Karpas-422 (cell line): ENCODE measurements around the gene MAP1A. TPM values are rescaled to one million over a fixed set of nuclear protein-coding genes. Genes with fewer than 3 reads are reported as not detected.
A peak's percentile ranks its signal among the peaks of the same experiment; 100 is the strongest.

Experiments
- DNase-seq: peaks from one replicate; pipeline ENCODE4 v3.0.0-alpha.2; 2015
- H2AFZ ChIP-seq: fragments of 200-600 bp; sonication (generic); 2 replicates; pipeline ENCODE4 v1.6.1; 2014; ENCODE audit warnings: antibody characterized with exemption, low read length, mixed read lengths
- H3K27ac ChIP-seq: fragments of 200-600 bp; sonication (generic); 2 replicates; pipeline ENCODE4 v1.5.1; 2014; ENCODE audit warnings: mild to moderate bottlenecking, low read length, moderate library complexity
- H3K27me3 ChIP-seq: fragments of 200-600 bp; sonication (generic); 2 replicates; pipeline ENCODE4 v1.6.1; 2014; ENCODE audit warnings: low read length, mixed read lengths
- H3K36me3 ChIP-seq: fragments of 200-600 bp; sonication (generic); 2 replicates; pipeline ENCODE4 v1.6.1; 2014; ENCODE audit warnings: low read length, mixed read lengths; ENCODE audit not compliant: insufficient read depth
- H3K4me1 ChIP-seq: fragments of 200-600 bp; sonication (generic); 2 replicates; pipeline ENCODE4 v1.6.1; 2014; ENCODE audit warnings: mild to moderate bottlenecking, low read length, mixed read lengths
- H3K4me2 ChIP-seq: fragments of 200-600 bp; sonication (generic); 2 replicates; pipeline ENCODE4 v1.6.1; 2014; ENCODE audit warnings: low read length, low read depth, mild to moderate bottlenecking; ENCODE audit not compliant: poor library complexity, severe bottlenecking
- H3K4me3 ChIP-seq: fragments of 200-600 bp; sonication (generic); 2 replicates; pipeline ENCODE4 v1.5.1; 2014; ENCODE audit warnings: mild to moderate bottlenecking, antibody characterized with exemption, low read length, mixed read lengths
- H3K79me2 ChIP-seq: fragments of 200-600 bp; sonication (generic); 2 replicates; pipeline ENCODE4 v1.6.1; 2014; ENCODE audit warnings: mild to moderate bottlenecking, low read length, mixed read lengths
- H3K9ac ChIP-seq: fragments of 200-600 bp; sonication (generic); 2 replicates; pipeline ENCODE4 v1.6.0; 2014; ENCODE audit warnings: low read length
- H3K9me2 ChIP-seq: fragments of 200-600 bp; sonication (generic), shearing (Covaris generic); replicated peaks from 2 replicates; pipeline ENCODE4 v1.6.0; 2014; ENCODE audit warnings: mild to moderate bottlenecking, low read length, moderate library complexity; ENCODE audit not compliant: insufficient read depth
- H3K9me3 ChIP-seq: fragments of 300-700, 200-600 bp; sonication (generic); 2 replicates; pipeline ENCODE4 v1.6.1; 2014; ENCODE audit warnings: low read length, mixed read lengths
- H4K20me1 ChIP-seq: fragments of 200-600 bp; sonication (generic); 2 replicates; pipeline ENCODE4 v1.6.1; 2014; ENCODE audit warnings: mild to moderate bottlenecking, antibody characterized with exemption, low read length, low read depth; ENCODE audit not compliant: insufficient read depth
- total RNA-seq: library from RNA; depleted of rRNA; stranded (reverse); fragments of >200 nt; shearing (Covaris generic); gene quantifications from 2 replicates; pipeline ENCODE4 v1.2.3, GENCODE V29; 2014; ENCODE audit warnings: low replicate concordance

The MAP1A gene
- total RNA-seq, 1 experiment from 2014 or later: 1.4 TPM

- Histone ChIP-seq H3K4me2 (no peak overlapping the region), H3K27ac (no peak overlapping the region), H3K4me3 (no peak overlapping the region), H3K9ac (no peak overlapping the region), H4K20me1 (no peaks in the 10 kb centered on the region), H3K9me3 (no peaks in the 10 kb centered on the region), H3K27me3 (no peaks in the 10 kb centered on the region), H3K4me1 (peaks cover 19% of the 10 kb centered on the region), H2AFZ (no peak overlapping the region), H3K79me2 (peaks cover 39% of the 10 kb centered on the region), H3K9me2 (no peaks in the 10 kb centered on the region), H3K36me3 (peaks cover 25% of the 10 kb centered on the region)
- peak; percentile 16 for DNase-seq
Measured at GRCh38 chr15:43489191-43489590, 28.2 kb upstream of the MAP1A start.

- Histone ChIP-seq H3K4me3 (peak overlapping the region; percentile 91), H3K4me2 (peak overlapping the region; percentile 89), H3K27me3 (no peaks in the 10 kb centered on the region), H3K36me3 (peaks cover 25% of the 10 kb centered on the region), H3K9me2 (no peaks in the 10 kb centered on the region), H4K20me1 (no peaks in the 10 kb centered on the region), H3K9ac (peak overlapping the region; percentile 86), H3K4me1 (peaks cover 19% of the 10 kb centered on the region), H3K27ac (no peak overlapping the region; the same call in 1 of the 2 replicates), H2AFZ (peak overlapping the region; percentile 82; the same call in 1 of the 2 replicates), H3K9me3 (no peaks in the 10 kb centered on the region), H3K79me2 (peaks cover 35% of the 10 kb centered on the region)
- peak; percentile 48 for DNase-seq
Measured at GRCh38 chr15:43492266-43492665, 25.1 kb upstream of the MAP1A start.

- Histone ChIP-seq H3K4me2 (peak within 1 kb of the TSS; percentile 89), H2AFZ (peak within 1 kb of the TSS; percentile 98)
Measured at GRCh38 chr15:43492673-43493601, 24.5 kb upstream of the MAP1A start, which contains the start of gene TP53BP1. Gene TP53BP1 (minus strand): TSS chr15:43493156. CDS start chr15:43493043, 113 bp downstream.

GRCh38 chr15:43493703-43494472 is 23.5 kb upstream of the MAP1A start:
- Histone ChIP-seq H4K20me1 (no peaks in the 10 kb centered on the region), H3K36me3 (peaks cover 20% of the 10 kb centered on the region; the same call in 1 of the 2 replicates), H2AFZ (peak overlapping the region; percentile 98), H3K27me3 (no peaks in the 10 kb centered on the region), H3K9ac (peak overlapping the region; percentile 86), H3K79me2 (peaks cover 30% of the 10 kb centered on the region), H3K27ac (no peak overlapping the region), H3K4me1 (peaks cover 19% of the 10 kb centered on the region), H3K9me3 (no peaks in the 10 kb centered on the region), H3K9me2 (no peaks in the 10 kb centered on the region), H3K4me2 (peak overlapping the region; percentile 89), H3K4me3 (peak overlapping the region; percentile 91)
- DNase-seq: peak; percentile 12

More at GRCh38 chr15:43492673-43493601, 24.5 kb upstream of the MAP1A start, which contains the start of gene TP53BP1:
- Histone ChIP-seq H3K27me3 (no peaks in the 10 kb centered on the region), H3K9ac (peak within 1 kb of the TSS; percentile 86), H4K20me1 (no peaks in the 10 kb centered on the region), H3K9me2 (no peaks in the 10 kb centered on the region), H3K4me3 (peak within 1 kb of the TSS; percentile 91), H3K79me2 (peaks cover 35% of the 10 kb centered on the region), H3K36me3 (peaks cover 25% of the 10 kb centered on the region; the same call in 1 of the 2 replicates), H3K4me1 (peaks cover 19% of the 10 kb centered on the region), H3K9me3 (no peaks in the 10 kb centered on the region), H3K27ac (no peak within 1 kb of the TSS; the same call in 1 of the 2 replicates)
- peak; percentile 97 for DNase-seq

- H3K27me3 ChIP-seq: no peaks in the 10 kb centered on the region
- H3K9me2 ChIP-seq: no peaks in the 10 kb centered on the region
- no peak overlapping the region for H3K4me2 ChIP-seq
- no peaks in the 10 kb centered on the region for H4K20me1 ChIP-seq
- no peaks in the 10 kb centered on the region for H3K79me2 ChIP-seq
- no peaks in the 10 kb centered on the region for H3K9me3 ChIP-seq
- no peak overlapping the region for H3K4me3 ChIP-seq
- H3K4me1 ChIP-seq: peaks cover under 1% of the 10 kb centered on the region
- H3K9ac ChIP-seq: no peak overlapping the region
- DNase-seq: peak; percentile 39
- no peak overlapping the region for H2AFZ ChIP-seq
- no peaks in the 10 kb centered on the region for H3K36me3 ChIP-seq
- no peak overlapping the region for H3K27ac ChIP-seq
Measured at GRCh38 chr15:43498990-43499389, 18.4 kb upstream of the MAP1A start.

- Histone ChIP-seq H3K79me2 (no peaks in the 10 kb centered on the region), H3K9me3 (no peaks in the 10 kb centered on the region), H3K4me2 (no peak overlapping the region), H3K9me2 (no peaks in the 10 kb centered on the region), H3K4me3 (no peak overlapping the region), H3K27ac (no peak overlapping the region), H3K27me3 (no peaks in the 10 kb centered on the region), H3K4me1 (no peaks in the 10 kb centered on the region), H2AFZ (no peak overlapping the region), H3K9ac (no peak overlapping the region), H4K20me1 (no peaks in the 10 kb centered on the region), H3K36me3 (no peaks in the 10 kb centered on the region)
- no peak for DNase-seq
Measured at GRCh38 chr15:43499635-43500034, 17.8 kb upstream of the MAP1A start.

GRCh38 chr15:43505738-43506137 is 11.7 kb upstream of the MAP1A start:
- H2AFZ ChIP-seq: no peak overlapping the region
- DNase-seq: no peak
- no peaks in the 10 kb centered on the region for H3K9me3 ChIP-seq
- H3K36me3 ChIP-seq: no peaks in the 10 kb centered on the region; the same call in 1 of the 2 replicates
- peaks cover 13% of the 10 kb centered on the region for H3K4me1 ChIP-seq
- no peak overlapping the region for H3K9ac ChIP-seq
- no peaks in the 10 kb centered on the region for H4K20me1 ChIP-seq
- H3K27ac ChIP-seq: no peak overlapping the region
- H3K9me2 ChIP-seq: no peaks in the 10 kb centered on the region
- H3K4me2 ChIP-seq: no peak overlapping the region
- H3K79me2 ChIP-seq: no peaks in the 10 kb centered on the region
- H3K27me3 ChIP-seq: no peaks in the 10 kb centered on the region
- H3K4me3 ChIP-seq: no peak overlapping the region

- no peak overlapping the region for H3K9ac ChIP-seq
- no peaks in the 10 kb centered on the region; the same call in 1 of the 2 replicates for H3K36me3 ChIP-seq
- H3K4me3 ChIP-seq: no peak overlapping the region
- H3K4me2 ChIP-seq: no peak overlapping the region
- H3K79me2 ChIP-seq: no peaks in the 10 kb centered on the region
- no peak for DNase-seq
- no peaks in the 10 kb centered on the region for H3K9me3 ChIP-seq
- peaks cover 21% of the 10 kb centered on the region for H3K4me1 ChIP-seq
- H3K27ac ChIP-seq: no peak overlapping the region
- H3K27me3 ChIP-seq: no peaks in the 10 kb centered on the region
- H4K20me1 ChIP-seq: no peaks in the 10 kb centered on the region
- H2AFZ ChIP-seq: no peak overlapping the region
- no peaks in the 10 kb centered on the region for H3K9me2 ChIP-seq
Measured at GRCh38 chr15:43508421-43508820, 9.0 kb upstream of the MAP1A start.
